Measurements from ENCODE around the gene PIGB.
"Not testable (repeated sequence)": the region's sequence is repeated elsewhere in the genome, so short reads cannot be mapped to it uniquely, and the experiment has no call there.

PIGB gene

GRCh38 chr15:55318588-55319494, at the start of gene PIGB, which contains the start of gene PIGBOS1:
Gene PIGB (plus strand): TSS chr15:55319222. CDS start chr15:55319251, 29 bp downstream.
Gene PIGBOS1 (minus strand): TSS chr15:55319123. CDS start chr15:55317792, 1,331 bp downstream.
- peak; percentile 51 for DNase-seq

DNA sequence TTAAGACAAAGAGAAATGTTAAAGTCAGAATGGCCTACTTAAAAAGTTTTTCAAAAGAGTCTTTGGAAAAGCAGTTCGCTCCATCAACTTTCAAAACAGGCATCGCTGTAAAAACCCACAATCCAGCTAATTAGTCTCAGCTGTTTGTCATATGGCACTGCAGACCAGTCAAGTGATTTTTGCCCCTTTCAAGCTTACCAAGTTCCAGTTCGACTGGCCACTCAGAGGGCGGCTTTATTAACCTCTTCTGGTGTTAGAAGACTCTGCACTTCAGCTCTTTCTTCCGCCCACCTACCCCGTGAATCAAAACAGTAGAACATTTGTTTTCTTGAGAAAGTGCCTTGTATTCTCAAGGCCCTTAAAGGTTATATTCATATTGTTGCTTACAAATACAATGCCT, 48.7 kb upstream of the PIGB start:
- DNase-seq, result no peak

DNA sequence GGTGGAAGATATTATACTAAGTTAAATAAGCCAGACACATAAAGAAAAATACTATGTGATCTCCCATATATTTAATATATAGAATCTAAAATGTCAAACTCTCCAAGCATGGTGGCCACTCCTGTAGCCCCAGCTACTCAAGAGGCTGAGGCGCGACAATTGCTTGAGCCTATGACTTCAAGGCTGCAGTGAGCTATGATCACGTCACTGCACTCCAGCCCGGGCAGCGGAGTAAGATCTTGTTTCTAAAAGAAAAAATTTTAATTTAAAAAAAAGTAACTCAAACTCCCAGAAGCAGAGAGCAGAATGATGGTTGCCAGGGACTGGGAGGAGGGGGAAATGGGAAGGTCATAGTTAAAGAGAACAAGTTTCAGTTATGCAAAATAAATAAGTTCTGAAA, 42.7 kb upstream of the PIGB start:
- no peak for DNase-seq

DNA sequence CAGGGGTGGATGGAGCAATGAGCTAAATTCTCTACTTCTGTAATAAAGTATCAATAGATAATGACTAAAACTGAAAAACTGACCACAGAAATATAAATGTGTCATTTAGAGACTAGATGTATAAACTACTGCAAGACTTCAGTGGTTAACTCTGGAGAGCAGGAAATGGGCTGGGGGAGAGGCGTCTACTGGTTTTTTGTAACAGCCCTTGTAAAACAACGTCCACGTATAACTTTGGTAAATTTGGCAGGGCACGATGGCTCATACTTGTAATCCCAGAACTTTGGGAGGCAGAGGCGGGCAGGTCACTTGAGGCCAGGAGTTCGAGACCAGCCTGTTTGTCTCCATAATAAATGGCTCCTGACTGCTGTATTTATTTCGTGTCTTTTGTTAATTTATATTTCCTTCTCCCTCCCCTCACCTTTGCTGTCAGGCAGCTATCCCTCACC, 41.9 kb upstream of the PIGB start:
- no peak for DNase-seq

DNA sequence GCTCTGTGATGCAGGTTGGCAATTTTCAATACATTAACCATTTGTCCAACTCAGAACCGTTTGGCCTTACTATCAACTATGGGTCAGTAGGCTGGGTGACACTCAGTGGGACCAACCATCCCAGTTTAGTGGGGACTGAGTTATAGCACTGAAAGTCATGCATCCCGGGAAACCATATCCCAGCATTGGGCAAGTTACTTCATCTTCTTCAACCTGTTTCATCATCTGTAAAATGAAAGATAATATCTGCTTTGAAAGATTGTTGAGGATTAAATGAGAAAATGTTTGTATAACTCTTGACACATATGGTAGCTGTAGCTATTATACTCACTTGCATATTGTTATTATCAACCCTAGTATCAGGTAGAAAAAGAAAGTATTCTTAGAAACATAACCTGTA, 41.3 kb upstream of the PIGB start:
- DNase-seq, result no peak

DNA sequence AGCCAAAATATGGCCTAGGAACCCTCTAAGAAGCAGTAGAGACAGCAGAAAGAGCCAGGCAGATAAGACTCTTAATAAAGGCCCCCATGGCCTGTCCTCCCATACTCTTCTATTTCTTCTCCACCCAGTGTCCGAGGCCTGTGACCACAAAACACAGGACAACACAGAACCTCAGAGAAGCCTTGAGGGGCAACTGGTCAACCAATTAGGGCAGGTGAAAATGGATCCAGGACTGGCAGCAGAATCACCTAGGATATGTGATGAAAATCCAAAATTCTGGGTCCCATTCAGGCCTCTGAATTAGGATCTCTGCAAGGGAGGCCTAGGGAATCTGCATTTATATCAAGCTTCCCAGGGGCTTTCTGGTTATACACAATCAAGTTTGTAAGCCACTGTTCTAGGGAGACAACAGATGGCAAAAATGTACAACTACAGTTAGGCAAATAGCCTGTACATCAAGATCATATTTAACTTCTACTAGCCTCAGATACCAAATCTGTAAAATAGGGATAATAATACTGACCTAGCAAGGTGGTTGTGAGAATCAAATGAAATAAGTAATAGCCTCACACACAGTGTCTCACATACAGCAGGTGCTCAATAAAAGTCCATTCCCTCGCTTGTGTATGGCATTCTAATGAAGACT, 39.8 kb upstream of the PIGB start:
- no peak for DNase-seq

DNA sequence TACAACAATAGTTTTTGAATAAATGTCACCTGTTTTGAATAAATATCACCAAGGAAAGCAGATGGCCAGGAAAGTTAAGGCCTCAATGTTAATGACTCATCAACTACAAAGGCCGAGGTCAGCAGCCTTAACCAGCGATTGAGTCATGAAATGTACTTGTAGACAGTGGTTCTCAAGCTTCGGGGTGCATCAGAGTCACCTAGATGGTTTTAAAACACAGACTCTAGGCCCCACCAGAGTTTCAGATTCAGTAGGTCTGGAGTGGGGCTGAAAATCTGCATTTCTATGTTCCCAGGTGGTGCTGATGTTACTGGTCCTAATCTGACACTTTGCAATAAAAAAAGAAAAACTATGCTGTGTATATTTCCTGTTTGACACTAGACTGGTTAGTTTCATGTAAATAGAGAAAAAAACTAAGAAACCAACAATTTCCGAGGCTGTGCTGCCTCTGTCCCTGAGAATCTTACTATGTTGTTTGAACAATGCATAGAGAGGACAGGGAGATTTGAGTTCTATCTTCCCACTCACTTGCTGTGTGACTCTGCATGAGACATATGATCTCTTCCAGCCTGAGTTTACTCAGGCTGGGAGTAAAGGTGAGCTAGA, 39.2 kb upstream of the PIGB start:
- DNase-seq, result no peak

GRCh38 chr15:55280589-55280988, 38.4 kb upstream of the PIGB start:
- not testable (repeated sequence) for DNase-seq

GRCh38 chr15:55281517-55282228, 37.3 kb upstream of the PIGB start:
- no peak for DNase-seq

DNA sequence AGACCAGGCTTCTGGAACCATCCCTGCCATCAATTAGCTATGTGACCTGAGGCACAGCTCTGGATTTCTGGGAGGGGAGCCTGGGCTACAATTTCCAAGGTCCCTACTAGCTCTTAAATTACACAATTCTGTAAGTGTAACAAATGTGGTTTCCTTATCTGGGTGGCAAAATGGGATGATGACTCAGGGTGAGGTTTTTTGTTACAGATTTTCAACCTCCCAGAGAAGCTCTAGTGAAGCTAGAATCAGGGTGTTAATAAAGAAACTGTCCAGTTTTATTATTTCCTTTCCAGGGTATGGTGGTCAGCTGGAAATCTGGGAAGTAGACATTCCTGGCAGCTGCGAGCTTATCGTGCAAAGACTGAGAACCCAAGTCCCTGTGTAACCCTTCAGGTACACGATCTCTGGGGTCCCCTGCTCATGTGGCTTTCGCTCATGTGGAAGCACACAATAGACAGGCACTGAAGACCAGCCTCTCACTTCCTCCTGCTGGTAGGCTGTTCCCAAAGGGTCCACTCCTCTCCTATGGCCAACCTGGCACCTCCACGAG, 36.7 kb upstream of the PIGB start:
- DNase-seq, result no peak

- no peak for DNase-seq
Measured at GRCh38 chr15:55283379-55284147, 35.5 kb upstream of the PIGB start.

DNA sequence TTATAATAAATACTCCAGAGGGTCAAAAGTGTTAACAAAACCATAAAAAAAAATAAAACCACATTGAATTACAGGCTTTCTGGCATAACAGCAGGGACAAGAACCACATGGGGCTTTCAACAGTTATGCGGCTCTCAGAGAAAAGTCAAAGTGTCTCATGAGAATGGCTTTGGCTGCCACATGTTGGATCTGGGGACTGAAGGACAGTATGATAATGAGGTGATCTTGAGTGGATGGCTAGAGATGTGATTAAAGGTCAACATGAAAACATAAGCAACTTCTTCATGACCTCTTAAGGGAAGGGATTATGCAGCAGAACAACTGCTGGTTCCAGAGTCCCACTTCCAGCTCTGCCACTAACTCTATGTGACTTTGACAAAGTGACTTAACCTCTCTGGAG, 34.6 kb upstream of the PIGB start:
- DNase-seq, result peak; percentile 12

DNA sequence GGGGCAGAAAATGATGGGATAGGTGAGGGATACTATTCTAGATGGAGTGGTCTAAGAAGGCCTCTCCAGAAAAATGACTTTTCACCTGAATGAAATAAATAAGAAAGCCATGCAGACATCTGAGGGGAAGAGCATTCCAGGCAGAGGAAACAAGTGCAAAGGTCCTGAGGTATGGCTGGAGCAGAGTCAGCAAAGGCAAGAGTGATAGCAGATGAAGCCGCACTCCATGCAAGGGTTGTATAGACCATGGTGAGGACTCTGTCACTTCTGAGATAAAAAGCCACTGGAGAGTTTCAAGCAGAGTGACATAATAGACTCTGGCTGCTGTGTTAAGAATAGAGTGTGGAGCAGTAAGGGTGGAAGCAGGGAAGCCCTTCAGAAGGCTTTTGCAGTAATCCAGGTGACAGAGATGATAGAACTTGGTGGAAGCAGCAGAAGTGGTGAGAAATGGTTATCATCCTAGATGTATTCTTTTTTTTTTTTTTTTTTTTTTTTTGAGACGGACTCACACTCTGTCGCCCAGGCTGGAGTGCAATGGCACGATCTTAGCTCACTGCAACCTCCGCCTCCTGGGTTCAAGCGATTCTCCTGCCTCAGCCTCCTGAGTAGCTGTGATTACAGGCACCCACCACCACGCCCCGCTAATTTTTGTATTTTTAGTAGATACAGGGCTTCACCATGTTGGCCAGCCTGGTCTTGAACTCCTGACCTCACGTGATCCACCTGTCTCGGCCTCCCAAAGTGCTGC, 32.4 kb upstream of the PIGB start:
- DNase-seq, result not testable (repeated sequence)

DNA sequence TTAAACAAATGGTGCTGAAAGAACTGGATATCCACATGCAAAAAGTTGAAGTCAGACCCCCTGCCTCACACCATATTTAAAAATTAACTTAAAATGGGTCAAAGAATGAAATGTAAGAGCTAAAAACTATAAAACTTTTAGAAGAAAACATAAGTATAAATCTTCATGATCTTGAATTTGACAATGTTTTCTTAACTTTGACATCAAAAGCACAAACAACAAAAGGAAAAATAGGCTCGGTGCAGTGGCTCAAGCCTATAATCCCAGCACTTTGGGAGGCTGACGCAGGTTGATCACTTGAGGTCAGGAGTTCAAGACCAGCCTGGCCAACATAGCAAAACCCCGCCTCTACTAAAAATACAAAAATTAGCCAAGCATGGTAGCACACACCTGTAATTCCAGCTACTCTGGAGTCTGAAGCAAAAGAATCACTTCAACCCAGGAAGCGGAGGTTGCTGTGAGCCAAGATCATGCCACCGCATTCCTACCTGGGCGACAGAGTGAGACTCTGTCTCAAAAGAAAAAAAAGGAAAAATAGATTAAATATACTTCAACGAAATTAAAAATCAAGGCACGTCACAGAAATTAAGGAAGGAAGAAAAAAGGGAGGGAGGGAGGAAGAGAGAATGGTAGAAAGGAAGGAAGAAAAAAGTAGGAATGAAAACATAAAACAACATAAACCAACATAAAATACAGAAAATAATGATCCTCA, 30.9 kb upstream of the PIGB start:
- DNase-seq, result no peak

GRCh38 chr15:55289011-55289745, 29.8 kb upstream of the PIGB start:
- DNase-seq, result no peak

DNA sequence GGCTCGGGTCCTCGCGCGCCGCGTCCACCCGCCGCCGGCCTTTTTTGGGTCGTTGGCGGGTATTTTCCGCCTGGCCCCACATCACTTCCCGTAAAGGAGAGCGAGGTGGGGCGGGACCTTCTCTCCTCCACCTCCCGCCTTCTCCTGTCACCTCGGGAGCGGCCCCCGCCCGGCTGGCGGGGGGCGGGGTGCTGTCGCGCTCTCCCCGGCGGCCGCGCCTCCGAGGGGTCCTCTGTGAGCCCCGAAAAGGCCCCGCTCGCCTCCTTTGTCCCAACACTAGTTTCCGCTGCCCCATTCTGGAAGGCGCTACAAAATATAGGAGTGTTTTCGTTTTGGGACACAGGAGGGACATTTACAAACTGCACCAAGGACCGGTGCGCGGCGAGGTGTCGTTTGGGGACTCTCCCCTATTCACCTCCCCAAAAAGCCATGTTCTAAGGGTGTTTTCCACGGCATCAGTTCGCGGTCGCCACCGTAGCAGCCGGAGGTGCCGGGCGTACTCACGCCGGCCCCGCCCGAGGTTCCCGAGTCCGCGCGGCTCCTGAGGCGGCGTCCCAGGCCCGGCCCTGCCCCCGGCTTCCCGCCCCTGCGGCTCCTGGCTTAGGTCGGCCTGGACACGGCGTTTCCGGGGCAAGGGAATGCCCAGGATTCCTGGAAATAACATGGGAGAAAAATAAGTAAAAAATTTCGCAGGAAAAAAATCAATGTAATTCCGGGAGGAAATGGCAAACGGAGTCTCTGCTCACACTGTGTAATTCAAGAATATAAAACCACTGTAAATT, 29.1 kb upstream of the PIGB start, which contains the start of gene RAB27A:
Gene RAB27A (minus strand): TSS at position 68 of the 782 bp plus-strand sequence. CDS start 54,879 bp downstream, outside the sequence.
- DNase-seq, result peak; percentile 50

GRCh38 chr15:55290528-55291057, 28.4 kb upstream of the PIGB start:
- DNase-seq, result peak; percentile 58

DNA sequence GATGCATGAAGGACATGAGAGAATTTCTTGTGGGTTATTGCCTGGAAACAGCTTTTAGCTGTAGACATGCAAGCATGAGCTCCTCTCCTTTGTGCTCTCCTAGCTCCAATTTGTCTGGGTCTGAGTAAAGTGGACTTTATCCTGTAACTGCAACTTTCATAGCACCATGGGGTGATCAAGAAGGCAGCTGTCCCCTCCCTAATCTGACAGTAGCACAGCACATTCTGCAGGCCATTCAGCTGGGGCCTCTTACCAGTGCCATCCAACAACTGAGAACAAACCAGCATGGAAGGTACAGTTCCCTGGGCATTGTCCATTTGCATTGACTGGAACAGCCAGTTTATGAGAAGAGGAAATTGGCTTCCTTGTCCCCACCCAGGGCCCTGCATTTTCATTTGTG, 21.7 kb upstream of the PIGB start:
- no peak for DNase-seq
